NCI-H1048 (cell line): ENCODE results near the gene TIMM10.
"Not testable (repeated sequence)": the region's sequence is repeated elsewhere in the genome, so short reads cannot be mapped to it uniquely, and the experiment has no call there.

Source experiments
- DNase-seq: peaks from one replicate; lab custom pipeline; 2025; lab: John Stamatoyannopoulos, UW

The TIMM10 gene

DNA sequence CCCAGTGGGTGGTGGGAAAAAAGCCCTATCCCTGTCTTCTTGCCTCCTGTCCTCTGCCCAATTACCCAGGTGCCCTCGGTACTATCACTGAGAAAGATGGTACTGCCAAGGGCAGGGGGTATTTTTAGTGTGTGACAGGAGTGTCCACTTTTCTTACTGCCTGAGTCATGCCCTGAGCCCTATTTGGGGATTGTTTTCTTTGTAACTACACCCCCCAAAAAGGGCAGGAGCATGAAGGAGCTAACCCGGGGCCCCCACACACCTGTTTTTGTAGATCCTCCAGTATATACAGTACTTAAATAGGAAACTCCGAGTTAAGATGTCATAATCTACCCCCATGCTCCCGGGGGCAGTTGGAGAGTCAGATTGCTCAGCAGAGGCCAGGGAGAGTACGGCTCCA is 10.6 kb upstream of the TIMM10 start:
- no peak for DNase-seq

GRCh38 chr11:57539342-57539741 is 8.8 kb upstream of the TIMM10 start:
- DNase-seq, result no peak

DNA sequence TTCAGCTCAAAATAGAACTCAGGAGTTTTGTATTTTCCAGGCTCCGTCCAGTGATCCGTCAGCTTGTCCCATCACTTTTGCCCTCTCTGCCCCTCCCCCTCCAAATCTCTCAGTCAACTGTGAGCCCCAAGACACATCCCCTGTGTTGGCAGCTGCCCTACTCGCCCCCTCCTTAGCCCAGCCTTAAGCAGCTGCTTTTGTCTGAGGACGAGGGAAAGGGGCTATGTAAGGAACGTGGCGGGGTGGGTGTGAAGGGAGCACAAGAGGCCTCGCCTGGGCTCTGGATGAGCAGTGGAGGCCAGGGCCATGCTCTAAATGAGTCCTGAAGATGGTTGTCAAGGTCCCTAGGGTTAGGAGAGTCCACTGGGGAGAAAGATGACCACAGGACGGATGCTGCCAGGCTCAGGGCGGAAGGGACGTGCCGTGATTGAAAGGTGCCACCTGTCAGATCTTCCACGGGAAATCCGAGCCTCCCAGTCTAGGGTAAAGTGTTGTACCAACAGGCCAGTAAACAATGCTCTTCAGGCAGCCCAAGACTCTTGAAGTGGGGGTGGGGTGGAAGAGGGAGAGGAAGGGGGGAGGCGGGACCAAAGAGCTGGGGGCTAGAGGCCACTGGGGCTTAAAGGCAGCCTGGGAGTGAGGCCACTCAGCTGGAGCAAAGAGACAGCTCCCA is 6.5 kb upstream of the TIMM10 start, which contains the start of gene SMTNL1:
SMTNL1 (plus strand) TSS at position 649 of the 673 bp plus-strand sequence. CDS start 5,048 bp downstream, outside the sequence.
- no peak for DNase-seq

GRCh38 chr11:57534449-57534848 is 3.9 kb upstream of the TIMM10 start:
- not testable (repeated sequence) for DNase-seq

DNA sequence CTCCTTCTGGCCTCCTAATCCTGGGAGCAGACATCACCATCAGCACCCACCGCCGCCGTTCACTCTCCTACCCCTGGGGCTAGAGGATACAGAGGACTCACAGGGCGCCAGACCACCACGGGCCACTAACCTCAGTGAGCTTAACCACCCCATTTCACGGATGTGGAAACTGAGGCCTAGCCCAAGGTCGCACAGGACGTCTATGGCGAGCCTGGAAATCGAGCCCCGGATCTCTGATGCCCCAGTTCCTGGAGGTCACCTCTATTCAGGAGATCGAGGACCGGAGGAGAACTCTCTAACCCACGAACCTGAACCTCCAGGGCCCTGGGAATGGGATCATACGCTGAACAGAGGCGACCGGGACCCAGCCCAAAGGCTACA is 349 bp downstream of the TIMM10 start:
- no peak for DNase-seq

DNA sequence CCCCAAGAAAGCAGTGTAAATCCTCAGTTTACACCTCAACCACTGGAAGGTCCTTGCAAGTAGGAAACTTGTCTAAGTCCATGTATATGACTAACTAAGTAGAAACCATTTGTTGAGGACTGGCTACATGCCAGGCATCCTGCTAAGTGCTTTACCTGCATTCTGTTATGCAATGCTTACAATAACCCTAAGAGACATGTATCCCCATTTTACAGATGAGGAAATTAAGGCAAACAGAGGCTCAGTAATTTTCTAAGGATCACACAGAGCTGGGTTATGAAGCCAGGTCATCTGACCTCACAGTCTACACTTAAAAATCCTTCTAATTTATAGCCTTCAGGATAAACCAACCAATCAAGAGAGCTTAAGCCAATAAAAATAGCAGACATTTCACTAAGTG is 1.5 kb downstream of the TIMM10 start:
- no peak for DNase-seq

GRCh38 chr11:57527056-57527631 is 3.4 kb downstream of the TIMM10 start:
- DNase-seq, result no peak

DNA sequence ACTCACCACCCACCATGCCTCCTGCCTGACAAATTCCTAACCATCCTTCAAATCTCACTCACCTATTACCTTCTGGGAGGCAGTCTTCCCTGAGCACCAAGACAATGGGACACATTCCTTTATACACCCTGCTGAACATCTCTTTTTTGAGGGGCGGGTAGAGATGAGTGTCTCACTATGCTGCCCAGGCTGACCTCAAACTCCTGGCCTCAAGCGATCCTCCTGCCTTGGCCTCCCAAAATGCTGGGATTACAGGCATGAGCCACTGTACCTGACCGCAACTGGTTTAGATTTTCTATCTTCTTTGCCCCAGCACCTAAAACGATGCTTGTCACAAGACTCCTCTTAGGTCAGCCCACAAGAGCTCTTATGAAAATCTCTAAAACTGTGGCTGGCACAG is 7.1 kb downstream of the TIMM10 start:
- DNase-seq, result no peak

GRCh38 chr11:57521116-57521515 is 9.4 kb downstream of the TIMM10 start:
- DNase-seq, result no peak

GRCh38 chr11:57516061-57516443 is 14.5 kb downstream of the TIMM10 start:
- no peak for DNase-seq

GRCh38 chr11:57515332-57516060 is 15.1 kb downstream of the TIMM10 start, which contains the start of gene SLC43A1:
Gene SLC43A1 (minus strand): TSS chr11:57515702. CDS start chr11:57514111, 1,591 bp downstream.
- DNase-seq, result no peak

GRCh38 chr11:57514538-57515331 is 15.8 kb downstream of the TIMM10 start:
- DNase-seq, result no peak

DNA sequence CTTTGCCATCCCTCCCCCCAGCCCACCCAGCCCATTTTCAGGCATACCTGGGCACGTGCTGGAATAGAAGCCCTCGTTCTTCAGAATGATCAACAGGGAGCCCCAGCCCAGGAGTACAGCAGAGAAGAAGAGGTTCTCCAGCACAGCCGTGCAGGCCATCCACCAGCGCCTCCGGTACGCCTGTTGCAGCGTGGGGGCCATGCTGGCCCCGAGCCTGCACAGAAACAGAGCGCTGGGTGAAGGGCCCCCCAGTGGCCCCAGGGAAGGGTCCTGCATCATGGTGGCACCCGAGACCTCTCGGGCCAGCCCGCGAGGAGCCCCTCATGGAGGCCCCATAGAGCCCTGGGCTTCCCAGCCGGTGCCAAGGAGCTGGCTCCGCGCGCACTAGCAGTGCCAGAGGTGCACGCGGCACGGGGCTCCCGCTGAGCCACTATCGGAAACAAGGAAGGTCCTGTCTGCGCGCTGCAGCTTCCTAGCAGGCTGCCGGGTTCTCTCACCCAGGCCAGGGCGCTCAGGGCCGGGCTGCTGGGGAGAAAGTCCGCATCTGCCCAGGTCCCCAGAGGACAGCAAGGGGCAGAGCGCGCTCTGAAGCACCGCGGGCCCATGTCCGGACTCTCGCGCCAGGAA is 16.5 kb downstream of the TIMM10 start:
- no peak for DNase-seq

- no peak for DNase-seq
These were observed 17.1 kb downstream of the TIMM10 start for GRCh38 chr11:57513452-57513795.

DNA sequence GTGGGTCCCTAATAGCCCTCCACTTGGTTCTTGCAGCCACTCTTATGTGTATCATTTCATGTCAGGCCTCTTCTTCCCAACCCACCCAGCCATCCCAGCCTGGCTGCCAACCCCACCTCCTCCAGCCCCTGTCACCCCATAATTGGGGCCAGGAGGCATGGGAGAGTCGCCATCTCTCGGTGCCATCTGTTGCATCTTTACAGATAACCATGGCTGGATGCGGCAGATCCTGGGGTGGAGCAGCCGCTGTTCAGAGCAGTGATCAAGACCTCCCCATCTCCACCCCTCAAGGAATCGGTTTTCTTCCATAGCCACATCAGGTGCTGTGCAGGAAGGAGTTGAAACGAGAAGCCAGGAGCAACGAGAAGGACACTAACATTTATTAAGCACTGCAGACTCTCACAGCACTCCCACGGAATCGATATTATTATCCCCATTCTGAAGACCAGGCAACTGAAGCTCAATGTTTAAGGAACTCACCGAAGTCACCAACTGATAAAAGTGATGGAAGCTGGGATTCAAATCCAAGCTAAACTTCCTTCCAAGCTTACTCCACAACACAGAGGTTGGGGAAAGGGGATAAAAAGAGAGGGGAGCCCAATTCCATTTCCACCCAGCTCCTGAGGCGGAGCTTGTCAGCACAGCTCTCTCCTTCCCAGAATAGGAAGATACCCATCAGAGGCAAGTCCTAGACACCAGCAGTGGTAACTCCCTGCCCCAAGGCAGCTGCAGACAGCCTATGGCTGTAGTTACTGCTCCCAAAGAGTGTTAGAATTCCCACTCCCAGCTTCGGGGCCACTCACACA is 17.7 kb downstream of the TIMM10 start:
- DNase-seq, result no peak

DNA sequence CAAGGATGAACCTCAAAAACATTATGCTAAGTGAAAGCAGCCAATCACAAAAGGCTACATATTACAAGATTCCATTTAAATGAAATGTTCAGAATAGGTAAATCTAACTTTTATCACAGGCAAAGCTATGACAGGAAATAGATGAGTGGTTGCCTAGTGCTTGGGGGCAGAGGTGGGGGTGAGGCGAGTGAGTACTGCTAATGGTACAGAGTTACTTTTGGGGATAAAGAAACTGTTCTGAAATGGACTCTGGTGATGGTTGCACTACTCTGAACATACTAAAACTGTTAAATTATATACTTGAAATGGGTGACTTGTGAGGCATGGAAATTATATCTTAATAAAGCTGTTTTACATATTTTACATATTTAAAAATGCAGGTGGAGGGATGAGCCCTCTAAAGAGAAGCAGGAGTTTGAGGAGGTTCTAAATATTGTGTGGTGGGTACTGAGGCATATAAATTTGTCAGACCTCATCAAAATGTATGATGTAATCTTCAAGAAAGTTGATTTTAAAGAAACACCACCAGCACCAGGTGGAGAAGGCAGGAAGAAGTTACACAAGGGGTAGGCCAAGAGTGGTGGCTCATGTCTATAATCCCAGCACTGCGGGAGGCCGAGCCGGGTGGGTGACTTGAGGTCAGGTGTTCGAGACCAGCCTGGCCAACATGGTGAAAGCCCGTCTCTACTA is 18.7 kb downstream of the TIMM10 start:
- DNase-seq, result no peak

DNA sequence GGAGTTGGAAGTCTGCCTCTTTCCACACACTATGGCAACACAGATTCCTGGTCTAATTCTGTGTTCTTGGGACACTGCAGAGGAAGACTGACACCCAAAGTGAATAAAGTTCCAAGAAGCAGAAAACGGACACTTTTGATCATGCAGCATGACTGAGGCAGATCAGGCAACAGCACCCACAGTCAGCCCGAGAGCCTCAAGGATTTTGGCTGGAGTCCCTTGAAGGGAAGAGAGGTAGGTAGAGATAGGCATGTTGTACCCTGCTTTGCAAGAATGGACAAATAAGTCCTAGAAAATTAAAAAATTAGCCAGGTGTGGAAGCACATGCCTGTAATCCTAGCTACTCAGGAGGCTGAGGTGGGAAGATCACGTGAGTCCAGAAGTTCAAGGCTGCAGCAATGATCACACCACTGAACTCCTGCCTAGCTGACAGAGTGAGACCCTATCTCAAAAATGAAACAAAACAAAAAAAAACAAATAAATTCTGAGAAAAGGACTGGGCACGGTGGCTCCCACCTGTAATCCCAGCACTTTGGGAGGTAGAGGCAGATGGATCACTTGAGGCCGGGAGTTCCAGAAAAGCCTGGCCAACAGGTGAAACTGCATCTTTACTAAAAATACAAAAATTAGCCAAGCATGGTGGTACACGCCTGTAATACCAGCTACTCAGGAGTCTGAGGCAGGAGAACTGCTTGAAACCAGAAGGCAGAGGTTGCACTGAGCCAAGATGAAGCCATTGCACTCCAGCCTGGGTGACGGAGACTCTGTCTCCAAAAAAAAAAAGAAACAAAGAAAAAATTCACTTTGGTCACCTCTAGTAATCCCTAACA is 22.0 kb downstream of the TIMM10 start:
- DNase-seq, result no peak

DNA sequence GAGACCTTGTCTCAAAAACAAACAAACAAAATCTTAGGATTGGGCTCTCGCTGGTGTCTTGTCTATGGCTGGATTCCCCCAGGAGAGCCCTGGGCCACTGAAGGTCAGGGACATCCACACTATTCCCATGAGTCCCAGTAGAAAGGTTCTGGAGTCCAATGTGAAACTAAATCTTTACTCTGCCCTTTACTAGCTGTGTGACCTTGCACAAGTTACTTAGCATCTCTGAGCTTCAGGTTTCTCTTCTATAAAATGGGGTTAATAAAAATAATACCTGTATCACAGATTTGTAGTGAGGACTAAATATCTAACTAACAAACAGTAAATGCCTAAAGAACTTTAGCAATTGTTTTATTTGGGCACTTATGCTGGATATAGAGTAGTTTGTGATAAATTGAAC is 24.0 kb downstream of the TIMM10 start:
- DNase-seq, result no peak

DNA sequence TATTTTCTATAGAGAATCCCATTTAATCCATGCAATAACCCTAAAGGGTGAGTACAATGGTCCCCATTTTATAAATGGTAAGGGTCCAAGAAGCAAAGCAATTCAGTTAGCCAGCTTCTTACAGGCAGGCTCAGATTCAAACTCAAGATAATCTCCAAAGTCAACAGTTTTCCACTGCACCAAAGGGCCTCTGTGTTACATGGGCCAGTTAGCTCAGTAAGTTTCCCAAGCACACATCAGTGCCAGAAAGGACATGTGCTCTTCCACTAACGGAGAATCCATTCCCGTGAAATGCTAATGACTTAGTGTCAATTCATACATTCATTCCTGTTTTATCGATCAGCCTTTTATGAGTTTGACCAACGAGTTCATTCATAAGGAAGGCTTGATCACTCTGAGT is 26.0 kb downstream of the TIMM10 start:
- DNase-seq, result no peak

GRCh38 chr11:57502870-57503269 is 27.7 kb downstream of the TIMM10 start:
- DNase-seq, result no peak
